ENCODE results near the gene PPP1CA. TPM values are rescaled to one million over a fixed set of nuclear protein-coding genes. Genes with fewer than 3 reads are reported as not detected.

PPP1CA gene
- total and polyA plus RNA-seq, 8 donors = 49.0 to 72.8 (median 62.9) TPM

DNA sequence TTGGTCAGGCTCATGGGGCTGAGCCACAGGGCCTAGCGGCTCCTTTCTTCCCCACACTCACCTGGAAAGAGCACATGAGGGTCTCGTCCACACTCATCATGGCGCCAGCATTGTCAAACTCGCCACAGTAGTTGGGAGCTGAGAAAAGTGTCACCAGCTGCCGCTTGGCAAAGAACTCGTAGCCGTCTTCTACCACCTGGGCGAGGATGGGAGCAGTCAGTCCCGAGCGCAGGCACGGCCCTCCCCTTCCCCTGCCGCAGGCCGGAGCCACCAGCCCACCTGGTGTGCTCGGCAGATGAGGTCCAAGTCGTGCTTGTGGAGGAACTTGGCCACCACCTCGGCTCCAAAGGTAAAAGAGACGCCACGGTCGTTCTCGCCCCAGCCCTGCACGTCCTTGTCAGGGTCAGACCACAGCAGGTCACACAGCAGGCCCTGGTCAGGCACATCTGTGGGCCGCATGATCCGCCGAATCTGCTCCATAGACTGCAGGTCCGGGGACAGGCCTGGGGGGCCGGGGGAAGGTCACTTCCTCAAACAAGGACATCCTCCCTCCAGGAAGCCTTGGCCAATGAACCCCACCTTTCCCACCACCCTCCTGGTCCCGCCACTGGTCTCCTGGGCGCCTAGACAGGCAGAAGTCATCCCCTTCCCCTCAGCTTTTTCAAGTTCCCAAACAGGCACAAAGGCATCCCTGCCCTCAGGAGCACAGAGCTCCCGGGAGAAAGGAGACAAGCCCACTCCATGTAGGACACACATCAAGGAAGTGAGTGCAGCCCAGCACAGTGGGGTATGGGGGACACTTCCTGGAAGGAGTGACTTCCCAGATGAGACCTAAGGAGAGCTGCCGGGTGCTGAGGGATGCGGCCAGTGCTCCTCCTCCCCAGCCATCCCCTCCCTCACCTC lies 2.7 kb downstream of the PPP1CA start:
- no peak for FAIRE-seq
- H3K36me3 ChIP-seq = peaks cover 3 to 23% (median 4%) of the 10 kb centered on the region in 3 donors
- no peak for ATAC-seq
- no peaks in the 10 kb centered on the region for H3K9me3 ChIP-seq
- no peak overlapping the region for H3K27ac ChIP-seq
- H3K27me3 ChIP-seq = no peaks in the 10 kb centered on the region
- intact Hi-C loops (cut with DNase I) = no loop called here
- WGBS, 2 donors = 86 to 90% methylated on average over 31 of the region's 31 CpGs
- no peak for DNase-seq
- H3K4me1 ChIP-seq = peaks cover 4 to 14% (median 7%) of the 10 kb centered on the region in 3 donors
- H3K4me3 ChIP-seq = no peak overlapping the region
- TF ChIP-seq, protein P1, sequence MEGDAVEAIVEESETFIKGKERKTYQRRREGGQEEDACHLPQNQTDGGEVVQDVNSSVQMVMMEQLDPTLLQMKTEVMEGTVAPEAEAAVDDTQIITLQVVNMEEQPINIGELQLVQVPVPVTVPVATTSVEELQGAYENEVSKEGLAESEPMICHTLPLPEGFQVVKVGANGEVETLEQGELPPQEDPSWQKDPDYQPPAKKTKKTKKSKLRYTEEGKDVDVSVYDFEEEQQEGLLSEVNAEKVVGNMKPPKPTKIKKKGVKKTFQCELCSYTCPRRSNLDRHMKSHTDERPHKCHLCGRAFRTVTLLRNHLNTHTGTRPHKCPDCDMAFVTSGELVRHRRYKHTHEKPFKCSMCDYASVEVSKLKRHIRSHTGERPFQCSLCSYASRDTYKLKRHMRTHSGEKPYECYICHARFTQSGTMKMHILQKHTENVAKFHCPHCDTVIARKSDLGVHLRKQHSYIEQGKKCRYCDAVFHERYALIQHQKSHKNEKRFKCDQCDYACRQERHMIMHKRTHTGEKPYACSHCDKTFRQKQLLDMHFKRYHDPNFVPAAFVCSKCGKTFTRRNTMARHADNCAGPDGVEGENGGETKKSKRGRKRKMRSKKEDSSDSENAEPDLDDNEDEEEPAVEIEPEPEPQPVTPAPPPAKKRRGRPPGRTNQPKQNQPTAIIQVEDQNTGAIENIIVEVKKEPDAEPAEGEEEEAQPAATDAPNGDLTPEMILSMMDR (IDR thresholded peaks at IDR 0.05) = no peak

DNA sequence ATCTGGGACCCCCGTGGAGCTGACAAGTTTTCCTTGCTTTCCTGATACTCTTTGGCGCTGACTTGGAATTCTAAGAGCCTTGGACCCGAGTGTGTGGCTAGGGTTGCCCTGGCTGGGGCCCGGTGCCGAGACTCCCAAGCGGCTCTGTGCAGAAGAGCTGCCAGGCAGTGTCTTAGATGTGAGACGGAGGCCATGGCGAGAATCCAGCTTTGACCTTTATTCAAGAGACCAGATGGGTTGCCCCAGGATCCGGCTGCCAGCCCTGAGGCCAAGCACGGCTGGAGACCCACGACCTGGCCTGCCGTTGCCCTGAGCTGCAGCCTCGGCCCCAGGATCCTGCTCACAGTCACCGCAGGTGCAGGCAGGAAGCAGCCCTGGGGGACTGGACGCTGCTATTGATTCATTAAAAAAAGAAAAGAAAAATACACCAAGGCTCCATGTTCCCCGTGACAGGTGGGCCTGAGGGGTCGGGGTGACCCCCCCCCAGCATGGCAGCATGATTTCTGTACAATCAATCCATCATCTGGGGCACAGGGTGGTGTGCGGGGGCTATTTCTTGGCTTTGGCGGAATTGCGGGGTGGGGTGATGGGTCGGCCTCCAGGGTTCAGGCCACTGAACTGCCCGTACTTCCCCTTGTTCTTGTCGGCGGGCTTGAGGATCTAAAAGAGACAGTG lies 3.5 kb downstream of the PPP1CA start:
- TF ChIP-seq, protein P1 (IDR thresholded peaks at IDR 0.05) = no peak
- Histone ChIP-seq H3K36me3 (peaks cover 3 to 23% (median 4%) of the 10 kb centered on the region in 3 donors), H3K27ac (no peak overlapping the region), H3K4me1 (peaks cover 4 to 14% (median 7%) of the 10 kb centered on the region in 3 donors), H3K4me3 (no peak overlapping the region), H3K27me3 (no peaks in the 10 kb centered on the region), H3K9me3 (no peaks in the 10 kb centered on the region)
- 83 to 85% methylated on average over 24 of the region's 24 CpGs for WGBS, 2 donors
- ATAC-seq (no peak), FAIRE-seq (no peak), DNase-seq (no peak)
- intact Hi-C loops (cut with DNase I) = no loop called here

DNA sequence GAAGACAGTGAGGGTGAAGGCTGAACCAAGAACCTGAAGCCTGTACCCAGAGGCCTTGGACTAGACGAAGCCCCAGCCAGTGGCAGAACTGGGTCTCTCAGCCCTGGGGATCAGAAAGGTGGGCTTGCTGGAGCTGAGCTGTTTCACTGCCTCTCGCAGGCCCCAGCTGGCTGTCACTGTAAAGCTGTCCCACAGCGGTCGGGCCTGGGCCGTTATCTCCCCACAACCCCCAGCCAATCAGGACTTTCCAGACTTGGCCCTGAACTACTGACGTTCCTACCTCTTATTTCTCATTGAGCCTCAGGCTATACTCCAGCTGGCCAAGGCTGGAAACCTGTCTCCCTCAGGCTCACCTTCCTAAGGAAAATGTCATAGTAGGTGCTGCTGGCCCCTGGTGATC lies 4.1 kb downstream of the PPP1CA start:
- 60 to 67% methylated on average over 6 of the region's 6 CpGs for WGBS, 2 donors
- H3K27ac ChIP-seq = no peak overlapping the region
- no peak for FAIRE-seq
- no peaks in the 10 kb centered on the region for H3K9me3 ChIP-seq
- peaks cover 3 to 23% (median 4%) of the 10 kb centered on the region in 3 donors for H3K36me3 ChIP-seq
- ATAC-seq = no peak
- H3K4me1 ChIP-seq = peaks cover 4 to 14% (median 7%) of the 10 kb centered on the region in 3 donors
- no peaks in the 10 kb centered on the region for H3K27me3 ChIP-seq
- DNase-seq = no peak
- intact Hi-C loops (cut with DNase I) = no loop called here
- TF ChIP-seq, protein P1 (IDR thresholded peaks at IDR 0.05) = no peak
- no peak overlapping the region for H3K4me3 ChIP-seq

DNA sequence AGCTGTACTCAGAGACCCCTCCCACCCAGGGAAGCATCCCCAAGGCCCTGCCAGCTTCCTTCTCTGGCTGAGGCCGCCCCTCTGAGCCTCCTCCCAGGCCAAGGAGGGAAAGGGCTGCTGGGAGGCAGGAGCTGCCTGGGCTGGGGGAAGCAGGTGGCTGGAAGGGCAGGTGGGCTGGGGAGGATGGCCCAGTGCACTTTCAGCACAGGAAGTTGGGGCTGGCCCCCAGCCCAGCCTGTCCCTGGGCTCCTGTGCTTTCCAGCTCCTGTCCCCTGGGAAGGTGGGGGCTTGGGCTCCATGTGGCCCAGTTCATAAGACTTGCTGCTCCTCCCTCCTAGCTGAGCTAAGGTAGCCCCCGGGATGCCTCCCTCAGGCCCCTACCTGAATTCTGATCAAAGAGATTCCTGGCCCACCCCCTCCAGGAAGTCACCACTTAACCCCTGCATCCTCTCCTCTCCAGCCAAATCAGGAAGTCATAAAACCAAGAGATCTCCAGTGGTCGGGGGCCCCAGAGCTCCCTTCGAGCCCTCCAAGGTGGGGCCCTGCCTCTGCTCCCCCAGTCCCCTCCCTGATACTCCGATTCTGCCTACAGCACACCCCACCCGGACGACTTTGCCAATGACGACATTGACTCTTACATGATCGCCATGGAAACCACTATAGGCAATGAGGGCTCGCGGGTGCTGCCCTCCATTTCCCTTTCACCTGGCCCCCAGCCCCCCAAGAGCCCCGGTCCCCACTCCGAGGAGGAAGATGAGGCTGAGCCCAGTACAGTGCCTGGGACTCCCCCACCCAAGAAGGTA lies 4.9 kb downstream of the PPP1CA start:
- peaks cover 3 to 23% (median 4%) of the 10 kb centered on the region in 3 donors for H3K36me3 ChIP-seq
- TF ChIP-seq, protein P1 (IDR thresholded peaks at IDR 0.05) = no peak
- DNase-seq = peak in 1 of 6 donors; percentile 67
- ATAC-seq = no peak
- no peak overlapping the region for H3K27ac ChIP-seq
- intact Hi-C loops (cut with DNase I) = no loop called here
- peaks cover 0 to 10% (median 7%) of the 10 kb centered on the region in 3 donors for H3K4me1 ChIP-seq
- H3K27me3 ChIP-seq = no peaks in the 10 kb centered on the region
- H3K9me3 ChIP-seq = no peaks in the 10 kb centered on the region
- no peak for FAIRE-seq
- no peak overlapping the region for H3K4me3 ChIP-seq
- WGBS, 2 donors = 66 to 69% methylated on average over 12 to 13 of the region's 13 CpGs

All from pancreas (tissue), 10 donors.